HEK293T (cell line): ENCODE measurements around the gene UBE2I.

Experiments used
- CTCF ChIA-PET: fragments of 350-600 bp; formaldehyde crosslinking; extraction: SDS; loops from one replicate; lab custom pipeline; 2021; ENCODE audit warnings: antibody characterized with exemption, inconsistent platforms; lab: Yijun Ruan, JAX
- POLR2A ChIA-PET: fragments of 350-600 bp; formaldehyde crosslinking; extraction: SDS; loops from one replicate; lab custom pipeline; 2020; ENCODE audit warnings: antibody characterized with exemption, inconsistent platforms; lab: Yijun Ruan, JAX
- DNase-seq: peaks from one replicate; pipeline ENCODE4 v3.0.0; 2012; ENCODE audit warnings: mixed read lengths; ENCODE audit errors: extremely low spot score
- ARNT ChIP-seq: fragments of 450-650 bp; IDR thresholded peaks from 2 replicates; pipeline ENCODE4 v1.6.1; 2017; ENCODE audit warnings: mild to moderate bottlenecking
- BHLHE40 ChIP-seq: fragments of 450-650 bp; IDR thresholded peaks from 2 replicates; pipeline ENCODE4 v1.6.1; 2016; ENCODE audit warnings: mild to moderate bottlenecking, moderate library complexity, borderline replicate concordance
- CTBP1 ChIP-seq: fragments of 450-650 bp; IDR thresholded peaks from 2 replicates; pipeline ENCODE4 v1.6.1; 2016; ENCODE audit warnings: borderline replicate concordance
- ELF4 ChIP-seq: fragments of 450-650 bp; IDR thresholded peaks from 2 replicates; pipeline ENCODE4 v1.6.1; 2017; ENCODE audit warnings: antibody characterized with exemption
- FOXA1 ChIP-seq: fragments of 450-650 bp; IDR thresholded peaks from 2 replicates; pipeline ENCODE4 v1.6.1; 2016; ENCODE audit warnings: mild to moderate bottlenecking
- FOXK2 ChIP-seq: fragments of 450-650 bp; IDR thresholded peaks from 2 replicates; pipeline ENCODE4 v1.6.1; 2016; ENCODE audit warnings: mild to moderate bottlenecking
- FOXM1 ChIP-seq: fragments of 450-650 bp; IDR thresholded peaks from 2 replicates; pipeline ENCODE4 v1.6.1; 2017; ENCODE audit warnings: mild to moderate bottlenecking, borderline replicate concordance
- HDGF ChIP-seq: fragments of 450-650 bp; IDR thresholded peaks from 2 replicates; pipeline ENCODE4 v1.6.1; 2017; ENCODE audit warnings: antibody characterized with exemption, borderline replicate concordance
- L3MBTL2 ChIP-seq: fragments of 450-650 bp; conservative IDR thresholded peaks from 2 replicates; pipeline ENCODE4 v1.6.1; 2016; ENCODE audit warnings: mild to moderate bottlenecking
- LEF1 ChIP-seq: fragments of 450-650 bp; IDR thresholded peaks from 2 replicates; pipeline ENCODE4 v1.6.1; 2017; ENCODE audit warnings: mild to moderate bottlenecking, borderline replicate concordance
- NFRKB ChIP-seq: fragments of 450-650 bp; IDR thresholded peaks from 2 replicates; pipeline ENCODE4 v1.6.1; 2016; ENCODE audit warnings: mild to moderate bottlenecking, moderate library complexity
- SP1 ChIP-seq: fragments of 450-650 bp; IDR thresholded peaks from 2 replicates; pipeline ENCODE4 v1.6.1; 2017
- SUZ12 ChIP-seq: fragments of 450-650 bp; IDR thresholded peaks from 2 replicates; pipeline ENCODE4 v1.6.1; 2016; ENCODE audit warnings: mild to moderate bottlenecking
- TARDBP ChIP-seq: fragments of 450-650 bp; IDR thresholded peaks from 2 replicates; pipeline ENCODE4 v1.6.1; 2016
- ZNF384 ChIP-seq: fragments of 450-650 bp; IDR thresholded peaks from 2 replicates; pipeline ENCODE4 v1.6.1; 2016
- TF ChIP-seq, protein P1 (sequence below): fragments of 450-650 bp; IDR thresholded peaks from 2 replicates; pipeline ENCODE4 v1.6.1; 2016

The UBE2I gene

GRCh38 chr16:1323296-1324239 lies 14.1 kb downstream of the UBE2I start:
- no peak for DNase-seq
- POLR2A ChIA-PET = no interaction called here
- CTCF ChIA-PET = no interaction called here
- no peak for TF ChIP-seq TARDBP
- TF ChIP-seq, protein P1, sequence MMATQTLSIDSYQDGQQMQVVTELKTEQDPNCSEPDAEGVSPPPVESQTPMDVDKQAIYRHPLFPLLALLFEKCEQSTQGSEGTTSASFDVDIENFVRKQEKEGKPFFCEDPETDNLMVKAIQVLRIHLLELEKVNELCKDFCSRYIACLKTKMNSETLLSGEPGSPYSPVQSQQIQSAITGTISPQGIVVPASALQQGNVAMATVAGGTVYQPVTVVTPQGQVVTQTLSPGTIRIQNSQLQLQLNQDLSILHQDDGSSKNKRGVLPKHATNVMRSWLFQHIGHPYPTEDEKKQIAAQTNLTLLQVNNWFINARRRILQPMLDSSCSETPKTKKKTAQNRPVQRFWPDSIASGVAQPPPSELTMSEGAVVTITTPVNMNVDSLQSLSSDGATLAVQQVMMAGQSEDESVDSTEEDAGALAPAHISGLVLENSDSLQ = no peak
- no peak for TF ChIP-seq SUZ12

GRCh38 chr16:1324286-1324826 lies 14.9 kb downstream of the UBE2I start:
- ChIA-PET CTCF (no interaction called here), POLR2A (no interaction called here)
- no peak for TF ChIP-seq FOXK2
- TF ChIP-seq HDGF = no peak
- TF ChIP-seq, protein P1 = no peak
- no peak for TF ChIP-seq BHLHE40
- no peak for TF ChIP-seq ARNT
- TF ChIP-seq FOXM1 = no peak
- DNase-seq = no peak

DNA sequence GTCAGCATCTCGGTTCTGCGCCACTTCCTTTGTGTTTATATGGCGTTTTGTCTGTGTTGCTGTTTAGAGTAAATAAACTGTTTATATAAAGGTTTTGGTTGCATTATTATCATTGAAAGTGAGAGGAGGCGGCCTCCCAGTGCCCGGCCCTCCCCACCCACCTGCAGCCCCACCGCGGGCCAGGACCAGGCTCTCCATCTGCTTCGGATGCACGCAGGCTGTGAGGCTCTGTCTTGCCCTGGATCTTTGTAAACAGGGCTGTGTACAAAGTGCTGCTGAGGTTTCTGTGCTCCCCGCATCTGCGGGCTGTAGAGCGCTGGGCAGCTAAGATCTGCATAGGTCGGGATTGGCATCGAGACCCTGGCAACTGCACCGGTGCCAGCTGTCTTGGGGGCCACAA lies 15.8 kb downstream of the UBE2I start:
- ChIA-PET POLR2A (no interaction called here), CTCF (no interaction called here)
- no peak for DNase-seq
- TF ChIP-seq ARNT = no peak
- no peak for TF ChIP-seq LEF1
- TF ChIP-seq ELF4 = no peak
- TF ChIP-seq CTBP1 = no peak
- TF ChIP-seq TARDBP = no peak
- no peak for TF ChIP-seq SUZ12
- TF ChIP-seq, protein P1 = no peak
- TF ChIP-seq NFRKB = no peak

GRCh38 chr16:1325673-1326371 lies 16.4 kb downstream of the UBE2I start:
- ChIA-PET POLR2A (interaction anchor here (1.1 to 2.0 kb wide), 3 partner anchors 9 to 95 kb away, joined by 3 to 6 read pairs (median 4); partner anchors contain the start of gene UQCC4), CTCF (no interaction called here)
- TF ChIP-seq ZNF384 (no peak), L3MBTL2 (no peak), LEF1 (no peak), TARDBP (no peak), SP1 (no peak), FOXM1 (no peak), FOXA1 (no peak), SUZ12 (no peak)
- TF ChIP-seq, protein P1 = no peak
- DNase-seq = no peak

DNA sequence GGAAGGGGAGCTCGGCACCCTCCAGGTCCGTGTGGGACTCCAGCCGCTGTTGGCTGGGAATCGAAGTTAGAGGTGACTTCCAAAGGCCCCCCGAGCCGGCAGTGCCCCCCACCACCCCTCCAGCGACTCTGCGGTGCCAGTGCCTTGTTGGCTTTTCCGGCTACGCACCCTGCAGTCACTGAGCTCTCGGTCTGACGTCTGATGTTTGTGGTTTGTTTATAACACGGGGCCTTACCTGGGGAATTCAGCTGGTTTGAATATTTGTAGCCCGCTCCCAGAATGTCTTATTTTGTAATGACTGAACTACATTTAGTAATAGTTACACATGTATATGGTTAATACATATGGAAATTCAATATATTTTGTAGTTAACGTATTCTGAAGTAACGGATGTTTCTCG lies 17.0 kb downstream of the UBE2I start:
- no peak for TF ChIP-seq CTBP1
- no peak for TF ChIP-seq NFRKB
- TF ChIP-seq ARNT = no peak
- TF ChIP-seq L3MBTL2 = no peak
- no peak for TF ChIP-seq FOXA1
- TF ChIP-seq BHLHE40 = no peak
- no peak for TF ChIP-seq ELF4
- TF ChIP-seq TARDBP = no peak
- TF ChIP-seq, protein P1 = no peak
- no peak for TF ChIP-seq ZNF384
- POLR2A ChIA-PET = interaction anchor here (1.1 to 2.0 kb wide), 3 partner anchors 10 to 95 kb away, joined by 3 to 6 read pairs (median 4); partner anchors contain the start of gene UQCC4
- DNase-seq = no peak
- CTCF ChIA-PET = no interaction called here
